Measurements from ENCODE around the gene TMEM242.

The TMEM242 gene

DNA sequence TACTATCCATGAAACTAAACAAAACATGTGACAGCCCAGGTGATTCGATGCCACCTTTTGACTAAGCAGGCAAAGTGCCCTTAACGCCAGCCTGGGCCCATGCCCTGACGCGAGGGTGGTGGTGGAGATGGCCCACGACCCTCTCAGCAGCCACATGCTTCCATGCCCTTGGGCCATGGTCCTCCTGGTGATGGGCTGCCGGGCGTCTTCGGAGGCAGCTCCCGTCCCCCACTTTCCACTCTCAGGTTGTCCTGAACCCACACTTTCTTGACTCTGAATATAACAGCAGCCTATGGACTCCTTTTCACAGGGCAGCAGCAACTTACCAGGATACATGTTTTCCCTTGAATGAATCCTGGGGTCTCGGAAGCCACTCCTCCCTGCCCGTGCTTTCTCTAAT, 33.6 kb downstream of the TMEM242 start:
- no peak for DNase-seq (ENCODE audit: low read depth)
- H3K4me3 ChIP-seq (ENCODE audit: low read depth, low read length): no peak overlapping the region
- TF ChIP-seq, protein P1, sequence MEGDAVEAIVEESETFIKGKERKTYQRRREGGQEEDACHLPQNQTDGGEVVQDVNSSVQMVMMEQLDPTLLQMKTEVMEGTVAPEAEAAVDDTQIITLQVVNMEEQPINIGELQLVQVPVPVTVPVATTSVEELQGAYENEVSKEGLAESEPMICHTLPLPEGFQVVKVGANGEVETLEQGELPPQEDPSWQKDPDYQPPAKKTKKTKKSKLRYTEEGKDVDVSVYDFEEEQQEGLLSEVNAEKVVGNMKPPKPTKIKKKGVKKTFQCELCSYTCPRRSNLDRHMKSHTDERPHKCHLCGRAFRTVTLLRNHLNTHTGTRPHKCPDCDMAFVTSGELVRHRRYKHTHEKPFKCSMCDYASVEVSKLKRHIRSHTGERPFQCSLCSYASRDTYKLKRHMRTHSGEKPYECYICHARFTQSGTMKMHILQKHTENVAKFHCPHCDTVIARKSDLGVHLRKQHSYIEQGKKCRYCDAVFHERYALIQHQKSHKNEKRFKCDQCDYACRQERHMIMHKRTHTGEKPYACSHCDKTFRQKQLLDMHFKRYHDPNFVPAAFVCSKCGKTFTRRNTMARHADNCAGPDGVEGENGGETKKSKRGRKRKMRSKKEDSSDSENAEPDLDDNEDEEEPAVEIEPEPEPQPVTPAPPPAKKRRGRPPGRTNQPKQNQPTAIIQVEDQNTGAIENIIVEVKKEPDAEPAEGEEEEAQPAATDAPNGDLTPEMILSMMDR (conservative IDR thresholded peaks at IDR 0.05; ENCODE audit: low read depth, low read length): no peak

DNA sequence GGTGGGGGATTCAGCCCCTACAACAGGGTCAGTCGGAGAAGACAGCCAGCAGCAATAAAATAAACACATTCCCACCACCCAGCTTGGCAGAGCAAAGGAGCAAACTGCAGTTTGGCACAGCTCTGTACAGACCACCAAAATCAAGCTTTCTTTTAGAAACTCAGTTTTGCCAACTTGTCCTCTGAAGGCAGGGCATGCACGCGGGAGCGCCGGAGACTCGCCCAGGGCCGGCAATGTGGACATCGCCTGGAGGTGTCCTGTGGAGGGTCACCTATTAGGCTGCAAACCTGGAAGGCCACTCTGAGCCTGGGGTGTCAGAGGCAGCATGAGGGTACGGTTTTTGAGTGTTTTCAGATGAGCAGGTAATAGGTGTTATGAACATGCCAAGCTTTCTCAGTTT, 34.7 kb downstream of the TMEM242 start:
- no peak for DNase-seq (ENCODE audit: low read depth)
- TF ChIP-seq, protein P1 (conservative IDR thresholded peaks at IDR 0.05; ENCODE audit: low read depth, low read length): no peak
- H3K4me3 ChIP-seq (ENCODE audit: low read depth, low read length): no peak overlapping the region

DNA sequence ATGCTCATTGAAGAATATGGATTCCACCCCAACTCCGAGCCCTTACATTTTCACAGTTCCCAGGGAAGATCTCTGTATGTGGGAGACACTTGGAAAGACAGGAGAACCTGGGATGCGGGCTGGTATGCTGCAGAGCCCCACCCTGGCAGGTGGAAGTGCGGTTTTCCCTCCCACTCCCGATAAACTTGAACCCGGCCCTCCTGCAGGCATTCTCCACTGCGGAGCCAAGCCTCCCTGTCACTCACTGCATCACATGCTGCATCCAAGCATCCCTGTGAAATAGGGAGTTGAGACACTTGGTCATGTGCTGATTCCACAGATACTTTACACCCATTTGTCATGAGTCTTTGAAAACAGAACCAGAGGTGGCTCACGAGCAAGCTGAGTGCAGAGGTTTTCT, 35.4 kb downstream of the TMEM242 start:
- TF ChIP-seq, protein P1 (conservative IDR thresholded peaks at IDR 0.05; ENCODE audit: low read depth, low read length): no peak
- no peak for DNase-seq (ENCODE audit: low read depth)
- H3K4me3 ChIP-seq (ENCODE audit: low read depth, low read length): no peak overlapping the region

DNA sequence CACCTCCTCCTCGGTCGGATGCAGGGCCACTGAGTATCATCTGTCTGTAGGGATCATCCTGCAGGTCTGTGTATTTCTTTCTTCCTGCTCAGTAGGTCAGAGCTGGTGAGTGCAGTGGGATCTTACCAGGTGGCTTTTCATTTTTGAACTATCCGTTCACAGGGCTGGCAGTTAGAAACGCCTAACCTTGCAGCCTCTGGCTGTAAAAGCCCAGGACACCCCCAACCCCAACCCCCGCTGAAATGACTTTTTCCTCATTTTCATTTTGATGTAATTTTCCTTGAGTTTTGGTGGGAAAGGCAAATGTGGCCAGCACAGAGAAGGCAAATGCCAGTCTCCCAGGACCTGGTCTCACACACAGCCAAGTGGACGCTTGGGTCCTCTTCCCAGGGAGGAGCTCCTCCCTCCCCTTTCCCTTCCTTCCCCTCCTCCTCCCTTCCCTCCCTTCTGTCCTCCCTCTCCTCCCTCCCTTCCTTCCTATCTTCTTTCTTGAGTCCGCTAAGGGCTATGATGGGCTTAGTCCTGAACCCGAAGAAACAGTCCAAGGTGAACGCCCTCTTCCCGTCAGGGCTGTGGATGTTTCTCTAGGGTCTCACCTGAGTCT, 36.0 kb downstream of the TMEM242 start:
- TF ChIP-seq, protein P1 (conservative IDR thresholded peaks at IDR 0.05; ENCODE audit: low read depth, low read length): no peak
- H3K4me3 ChIP-seq (ENCODE audit: low read depth, low read length): no peak overlapping the region
- no peak for DNase-seq (ENCODE audit: low read depth)

DNA sequence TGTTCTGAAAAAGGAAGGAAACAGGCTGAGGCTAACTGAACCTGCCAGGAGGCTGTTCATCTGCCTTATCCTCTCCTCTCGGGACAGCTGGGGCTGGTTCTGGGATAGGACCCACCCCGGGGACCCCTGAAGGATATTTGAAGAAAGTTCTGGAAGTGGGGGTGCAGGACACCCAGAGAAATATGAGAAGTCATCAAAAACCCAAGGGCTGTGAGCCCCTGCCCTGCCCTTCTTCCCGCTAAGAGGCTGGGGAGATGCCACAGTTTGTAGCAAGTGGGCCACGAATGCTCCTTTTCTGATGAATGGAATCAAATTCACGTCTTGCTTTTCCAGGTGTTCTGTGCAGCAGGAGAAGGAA, 37.9 kb downstream of the TMEM242 start:
- TF ChIP-seq, protein P1 (conservative IDR thresholded peaks at IDR 0.05; ENCODE audit: low read depth, low read length): no peak
- H3K4me3 ChIP-seq (ENCODE audit: low read depth, low read length): no peak overlapping the region
- no peak for DNase-seq (ENCODE audit: low read depth)

DNA sequence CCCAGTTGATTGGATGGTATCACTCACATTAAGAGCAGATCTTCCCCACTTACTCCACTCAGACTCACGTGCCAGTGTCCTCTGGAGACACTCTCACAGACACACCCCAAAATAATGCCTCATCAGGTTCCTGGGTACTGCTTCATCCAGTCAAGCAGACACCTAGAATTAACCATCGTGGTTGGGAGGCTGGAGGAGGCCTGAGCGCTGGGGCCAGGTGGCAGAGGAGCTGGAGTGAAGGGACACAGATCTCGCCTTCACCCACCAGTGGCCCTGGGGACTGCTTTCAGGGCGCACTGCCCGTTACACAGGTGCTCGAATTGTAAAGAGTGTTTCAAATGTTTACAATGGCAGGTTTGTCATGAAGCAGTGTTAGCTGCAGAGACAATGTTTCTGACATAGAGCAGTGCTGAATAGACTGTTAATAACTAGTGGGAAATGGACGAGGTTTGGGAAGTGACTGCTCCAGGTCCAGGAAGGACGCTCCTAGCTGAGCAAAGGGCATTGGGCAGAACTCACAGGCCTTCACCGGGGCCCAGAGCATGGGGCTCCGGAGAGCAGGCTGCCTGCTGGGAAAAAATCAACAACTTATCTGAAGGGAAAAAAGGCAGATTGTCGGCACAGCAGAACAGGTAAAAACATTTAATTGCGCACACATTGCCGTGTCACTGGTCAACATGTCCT, 38.4 kb downstream of the TMEM242 start:
- TF ChIP-seq, protein P1 (conservative IDR thresholded peaks at IDR 0.05; ENCODE audit: low read depth, low read length): no peak

More for the DNA sequence above, 38.4 kb downstream of the TMEM242 start:
- DNase-seq (ENCODE audit: low read depth): no peak
- H3K4me3 ChIP-seq (ENCODE audit: low read depth, low read length): no peak overlapping the region

Data from choroid plexus epithelial cell (primary cell).